Neutrophil (primary cell): ENCODE data around the gene GAS7.
A peak's percentile ranks its signal among the peaks of the same experiment; 100 is the strongest.

Experiments used
- H3K27ac ChIP-seq: fragments of 200-600 bp; sonication (generic); 2 replicates; pipeline ENCODE4 v1.5.1; 2016; ENCODE audit warnings: mild to moderate bottlenecking, moderate library complexity
- H3K27me3 ChIP-seq: fragments of 200-600 bp; sonication (generic); 2 replicates; pipeline ENCODE4 v1.6.0; 2016; ENCODE audit warnings: mild to moderate bottlenecking
- H3K36me3 ChIP-seq: fragments of 200-600 bp; sonication (generic); 2 replicates; pipeline ENCODE4 v1.5.1; 2017
- H3K4me1 ChIP-seq, 2 experiments: fragments of 200-600 bp in 1 of 2; sonication (generic) in 1 of 2; 1 replicate in 1 of 2; 2 replicates in 1 of 2; pipeline versions ENCODE4 v1.5.1 to v1.6.1; 2013 to 2016; ENCODE audit warnings: low read depth in 1 of 2, low read length in 1 of 2, mild to moderate bottlenecking in 1 of 2, moderate library complexity in 1 of 2; ENCODE audit not compliant: control insufficient read depth in 1 of 2, insufficient read depth in 1 of 2
- H3K4me3 ChIP-seq, 2 experiments: fragments of 200-600 bp in 1 of 2; sonication (generic) in 1 of 2; 1 replicate in 1 of 2; 2 replicates in 1 of 2; pipeline ENCODE4 v1.5.1; 2013 to 2016; ENCODE audit warnings: low read depth in 1 of 2, low read length in 1 of 2, mild to moderate bottlenecking in 1 of 2, moderate library complexity in 1 of 2
- H3K9me3 ChIP-seq: fragments of 200-600 bp; sonication (generic); 2 replicates; pipeline ENCODE4 v1.5.1; 2016
- CTCF ChIP-seq: fragments of 200-600 bp; sonication (generic); IDR thresholded peaks from 2 replicates; pipeline ENCODE4 v1.5.1; 2016; ENCODE audit warnings: antibody characterized with exemption

Gene GAS7

GRCh38 chr17:10144982-10145381 lies 53.4 kb downstream of the GAS7 start:
- no peak overlapping the region for H3K4me3 ChIP-seq
- peaks cover 13 to 26% of the 10 kb centered on the region in 2 experiments for H3K4me1 ChIP-seq
- H3K27me3 ChIP-seq: no peaks in the 10 kb centered on the region
- H3K27ac ChIP-seq: peak overlapping the region; percentile 17
- TF ChIP-seq CTCF: no peak
- no peaks in the 10 kb centered on the region for H3K36me3 ChIP-seq
- H3K9me3 ChIP-seq: no peaks in the 10 kb centered on the region

GRCh38 chr17:10144456-10144855 lies 54.0 kb downstream of the GAS7 start:
- Histone ChIP-seq H3K27ac (peak overlapping the region; percentile 17), H3K4me3 (no peak overlapping the region), H3K9me3 (no peaks in the 10 kb centered on the region), H3K4me1 (peaks cover 8 to 21% of the 10 kb centered on the region in 2 experiments), H3K27me3 (no peaks in the 10 kb centered on the region), H3K36me3 (no peaks in the 10 kb centered on the region)
- no peak for TF ChIP-seq CTCF

GRCh38 chr17:10141436-10141835 lies 57.0 kb downstream of the GAS7 start:
- no peak overlapping the region for H3K27ac ChIP-seq
- no peak for TF ChIP-seq CTCF
- H3K36me3 ChIP-seq: no peaks in the 10 kb centered on the region
- no peaks in the 10 kb centered on the region for H3K9me3 ChIP-seq
- no peaks in the 10 kb centered on the region for H3K27me3 ChIP-seq
- no peak overlapping the region for H3K4me3 ChIP-seq
- peaks cover 0 to 6% of the 10 kb centered on the region in 2 experiments for H3K4me1 ChIP-seq

GRCh38 chr17:10139577-10139976 lies 58.8 kb downstream of the GAS7 start:
- H3K4me1 ChIP-seq: peaks cover 0 to under 1% of the 10 kb centered on the region in 2 experiments
- H3K9me3 ChIP-seq: no peaks in the 10 kb centered on the region
- no peak overlapping the region for H3K27ac ChIP-seq
- no peak overlapping the region for H3K4me3 ChIP-seq
- no peaks in the 10 kb centered on the region for H3K36me3 ChIP-seq
- H3K27me3 ChIP-seq: no peaks in the 10 kb centered on the region
- TF ChIP-seq CTCF: no peak

- no peak overlapping the region for H3K27ac ChIP-seq
- TF ChIP-seq CTCF: no peak
- no peaks in the 10 kb centered on the region for H3K4me1 ChIP-seq
- no peaks in the 10 kb centered on the region for H3K36me3 ChIP-seq
- no peaks in the 10 kb centered on the region for H3K9me3 ChIP-seq
- no peaks in the 10 kb centered on the region for H3K27me3 ChIP-seq
- no peak overlapping the region for H3K4me3 ChIP-seq
These were observed 62.0 kb downstream of the GAS7 start for GRCh38 chr17:10136258-10136981.
